Transverse colon (tissue), 4 donors: ENCODE results near the gene MALT1. TPM values are rescaled to one million over a fixed set of nuclear protein-coding genes. Genes with fewer than 3 reads are reported as not detected.

Experiments used
- DNase-seq: peaks from one replicate; pipeline ENCODE4 v3.0.0-alpha.2; 2019
- H3K27ac ChIP-seq, 4 donors: fragments of 200-600 bp; sonication (generic); 2 replicates each; pipeline ENCODE4 v1.5.1; 2016 to 2018; ENCODE audit warnings: inconsistent platforms in 4 of 4
- H3K27me3 ChIP-seq: fragments of 200-600 bp; sonication (generic); 2 replicates; pipeline ENCODE4 v1.5.1; 2017; ENCODE audit warnings: inconsistent platforms
- H3K36me3 ChIP-seq, 4 donors: fragments of 200-600 bp; sonication (generic); 2 replicates each; pipeline ENCODE4 v1.5.1; 2017 to 2019; ENCODE audit warnings: inconsistent platforms in 4 of 4
- H3K4me1 ChIP-seq, 4 donors: fragments of 200-600 bp; sonication (generic); 2 replicates each; pipeline ENCODE4 v1.5.1; 2017 to 2020; ENCODE audit warnings: inconsistent platforms in 4 of 4
- H3K4me3 ChIP-seq, 4 donors: fragments of 200-600 bp; sonication (generic); 1 replicate in 1 of 4; 2 replicates in 3 of 4; pipeline versions ENCODE4 v1.5.1 to v1.6.1; 2017 to 2019; ENCODE audit warnings: inconsistent platforms in 4 of 4
- H3K9me3 ChIP-seq, 2 donors: fragments of 200-600 bp; sonication (generic); 2 replicates each; pipeline ENCODE4 v1.5.1; 2017 to 2019; ENCODE audit warnings: inconsistent platforms in 2 of 2
- EP300 ChIP-seq: sonication (generic); formaldehyde crosslinking; IDR thresholded peaks from one replicate; pipeline ENCODE4 v1.6.1; 2017; ENCODE audit warnings: antibody characterized with exemption, low read depth
- POLR2A ChIP-seq: fragments of 450-650 bp; IDR thresholded peaks from one replicate; pipeline ENCODE4 v1.6.1; 2016; ENCODE audit warnings: antibody characterized with exemption, mild to moderate bottlenecking, moderate library complexity
- POLR2AphosphoS5 ChIP-seq, 3 donors: sonication (generic); formaldehyde crosslinking; IDR thresholded peaks; one replicate each; pipeline ENCODE4 v1.6.1; 2016; ENCODE audit warnings: antibody characterized with exemption in 3 of 3
- WGBS, 2 donors: methylation state at CpG; one replicate each; pipeline ENCODE4 v1.1.5; 2018; ENCODE audit warnings: low coverage in 1 of 2; 5-methylcytosine and 5-hydroxymethylcytosine counted together
- in situ Hi-C, 4 donors: fragments of 200-750 bp; cut with MboI; loops; one replicate each; pipeline versions ENCODE4 v1.15.0 to v1.15.1; 2017; ENCODE audit warnings: low sequenced_read_pairs in 3 of 4, low pct_ligation_motif_present in 1 of 4, low pct_unique_long_range_greater_than_20kb in 1 of 4
- intact Hi-C: fragments of 100-400 bp; cut with DNase I; formaldehyde crosslinking; loops from one replicate; pipeline ENCODE4 v1.15.1; 2023; ENCODE audit warnings: low total_unique reads
- total RNA-seq, 4 donors: library from RNA; depleted of rRNA; stranded (reverse); fragments of >200 nt; gene quantifications; one replicate each; pipeline ENCODE4 v1.1.0, GENCODE V29; 2016
- TF ChIP-seq, protein P1 (sequence below), 5 experiments: fragments of 200-600 bp in 3 of 5; fragments of 450-650 bp in 2 of 5; sonication (generic) in 3 of 5; IDR thresholded peaks; 1 replicate in 2 of 5; 2 replicates in 3 of 5; pipeline ENCODE4 v1.5.1; 2016 to 2017; ENCODE audit warnings: antibody characterized with exemption in 5 of 5, inconsistent platforms in 3 of 5, mild to moderate bottlenecking in 2 of 5, moderate library complexity in 1 of 5

MALT1 gene
- total RNA-seq, 4 donors from 2014 or later = 12.5 to 38.9 (median 29.5) TPM

DNA sequence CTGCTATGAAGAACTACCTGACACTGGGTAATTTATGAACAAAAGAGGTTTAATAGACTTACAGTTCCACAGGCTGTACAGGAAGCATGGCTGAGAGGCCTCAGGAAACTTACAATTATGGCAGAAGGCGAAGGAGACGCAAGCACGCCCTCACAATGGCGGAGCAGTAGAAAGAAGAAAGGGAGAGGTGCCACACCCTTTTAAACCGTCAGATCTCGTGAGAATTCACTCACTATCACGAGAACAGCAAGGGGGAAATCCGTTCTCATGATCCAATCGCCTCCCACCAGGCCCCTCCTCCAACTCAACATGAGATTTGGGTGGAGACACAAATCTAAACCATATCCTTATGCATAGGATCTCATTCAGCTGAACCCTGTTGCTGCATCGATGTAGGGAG, 108.8 kb downstream of the MALT1 start:
- Histone ChIP-seq H3K4me1 (peaks cover 0 to 11% (median 5%) of the 10 kb centered on the region in 4 donors), H3K4me3 (no peak overlapping the region), H3K9me3 (no peaks in the 10 kb centered on the region), H3K36me3 (no peaks in the 10 kb centered on the region), H3K27me3 (no peaks in the 10 kb centered on the region), H3K27ac (peak overlapping the region in 2 of 4 donors; percentile 50 to 79)
- intact Hi-C loops (loop anchor here (2.0 to 10.0 kb wide), 2 partner anchors 185 to 291 kb away; no protein-coding TSS in a partner anchor), in situ Hi-C loops (loop anchor here in 3 of 4 donors (5.0 to 10.0 kb wide), 3 partner anchors 275 to 287 kb away; no protein-coding TSS in a partner anchor)
- no peak for TF ChIP-seq POLR2AphosphoS5 (IDR thresholded peaks at IDR 0.05)
- no peak for TF ChIP-seq POLR2A
- TF ChIP-seq, protein P1, sequence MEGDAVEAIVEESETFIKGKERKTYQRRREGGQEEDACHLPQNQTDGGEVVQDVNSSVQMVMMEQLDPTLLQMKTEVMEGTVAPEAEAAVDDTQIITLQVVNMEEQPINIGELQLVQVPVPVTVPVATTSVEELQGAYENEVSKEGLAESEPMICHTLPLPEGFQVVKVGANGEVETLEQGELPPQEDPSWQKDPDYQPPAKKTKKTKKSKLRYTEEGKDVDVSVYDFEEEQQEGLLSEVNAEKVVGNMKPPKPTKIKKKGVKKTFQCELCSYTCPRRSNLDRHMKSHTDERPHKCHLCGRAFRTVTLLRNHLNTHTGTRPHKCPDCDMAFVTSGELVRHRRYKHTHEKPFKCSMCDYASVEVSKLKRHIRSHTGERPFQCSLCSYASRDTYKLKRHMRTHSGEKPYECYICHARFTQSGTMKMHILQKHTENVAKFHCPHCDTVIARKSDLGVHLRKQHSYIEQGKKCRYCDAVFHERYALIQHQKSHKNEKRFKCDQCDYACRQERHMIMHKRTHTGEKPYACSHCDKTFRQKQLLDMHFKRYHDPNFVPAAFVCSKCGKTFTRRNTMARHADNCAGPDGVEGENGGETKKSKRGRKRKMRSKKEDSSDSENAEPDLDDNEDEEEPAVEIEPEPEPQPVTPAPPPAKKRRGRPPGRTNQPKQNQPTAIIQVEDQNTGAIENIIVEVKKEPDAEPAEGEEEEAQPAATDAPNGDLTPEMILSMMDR (IDR thresholded peaks at IDR 0.05) = no peak
- no peak for TF ChIP-seq EP300
- no peak for DNase-seq
- whole genome bisulfite sequencing, 2 donors = 76 to 91% methylated on average over 8 to 10 of the region's 10 CpGs

DNA sequence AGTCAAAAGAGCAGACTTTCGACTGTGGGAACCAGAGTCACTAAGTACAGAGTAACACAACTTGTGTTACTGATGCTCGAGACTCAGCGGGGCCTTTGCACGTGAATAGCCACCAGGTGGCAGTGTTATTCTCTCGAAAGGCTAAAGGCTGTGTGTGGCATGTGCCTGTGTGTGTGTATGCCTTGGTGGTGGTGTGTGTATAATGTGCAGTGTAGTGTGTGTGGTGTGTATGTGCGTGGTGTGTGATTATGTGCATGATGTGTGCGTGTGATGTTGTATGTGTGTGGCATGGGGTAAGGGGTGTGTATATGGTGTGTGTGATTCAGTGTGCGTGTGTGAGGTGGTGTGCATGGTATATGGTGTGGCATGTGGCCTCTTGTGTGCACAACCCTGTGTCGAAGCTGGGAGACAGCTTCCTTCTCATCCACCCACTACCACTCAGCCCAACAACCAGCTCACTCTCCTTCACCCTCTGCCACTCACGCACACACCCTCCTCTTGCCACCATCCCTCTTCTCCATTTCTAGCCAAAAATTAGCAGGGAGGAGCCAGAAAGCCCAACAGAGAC, 110.4 kb downstream of the MALT1 start:
- peak; percentile 80 for DNase-seq
- no peak overlapping the region for H3K27ac ChIP-seq
- in situ Hi-C loops = loop anchor here in 3 of 4 donors (5.0 to 10.0 kb wide), 3 partner anchors 273 to 286 kb away; no protein-coding TSS in a partner anchor
- intact Hi-C loops = loop anchor here (2.0 to 10.0 kb wide), 2 partner anchors 183 to 289 kb away; no protein-coding TSS in a partner anchor
- no peaks in the 10 kb centered on the region for H3K27me3 ChIP-seq
- TF ChIP-seq EP300 = no peak
- TF ChIP-seq, protein P1 (IDR thresholded peaks at IDR 0.05) = peak; percentile 84 to 95 (median 87)
- H3K9me3 ChIP-seq = no peaks in the 10 kb centered on the region
- no peaks in the 10 kb centered on the region for H3K36me3 ChIP-seq
- peaks cover 0 to 17% (median 11%) of the 10 kb centered on the region in 4 donors for H3K4me1 ChIP-seq
- H3K4me3 ChIP-seq = no peak overlapping the region
- 26 to 50% methylated on average over 2 to 10 of the region's 10 CpGs for WGBS, 2 donors

DNA sequence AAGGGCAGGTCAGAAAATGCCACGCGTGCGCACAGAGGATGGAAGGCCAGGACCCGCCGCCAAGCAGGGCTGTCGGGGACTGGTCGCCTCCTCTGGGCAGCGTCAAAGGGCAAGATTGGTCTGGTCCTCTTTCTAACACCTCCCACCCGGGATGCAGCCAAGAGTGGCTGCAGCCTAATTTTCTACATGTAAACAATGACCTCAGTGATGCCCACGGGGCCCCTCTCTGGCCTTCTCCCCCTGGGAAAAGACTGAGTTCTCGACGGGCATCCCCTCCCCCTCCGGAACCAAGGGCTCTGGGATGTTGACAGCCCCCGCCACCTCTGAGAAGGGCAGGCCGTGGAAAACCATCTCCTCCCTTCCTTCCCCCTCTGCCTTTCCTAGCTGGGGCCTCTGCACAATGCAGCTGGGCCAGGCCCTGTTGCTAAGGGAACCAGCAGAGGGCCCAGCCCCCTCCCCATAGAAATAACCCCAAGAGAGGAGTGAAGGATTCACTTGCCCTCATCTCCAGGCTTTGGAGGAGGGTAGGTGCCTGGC, 113.4 kb downstream of the MALT1 start:
- WGBS, 2 donors = 63 to 100% methylated on average over 1 to 15 of the region's 15 CpGs
- Histone ChIP-seq H3K27ac (peak overlapping the region; percentile 6 to 31 (median 15)), H3K4me3 (no peak overlapping the region), H3K27me3 (no peaks in the 10 kb centered on the region), H3K9me3 (no peaks in the 10 kb centered on the region), H3K36me3 (no peaks in the 10 kb centered on the region), H3K4me1 (peaks cover 0 to 24% (median 13%) of the 10 kb centered on the region in 4 donors)
- TF ChIP-seq, protein P1 (IDR thresholded peaks at IDR 0.05) = no peak
- TF ChIP-seq POLR2AphosphoS5 (IDR thresholded peaks at IDR 0.05) (no peak), EP300 (no peak)
- no peak for DNase-seq
- intact Hi-C loops = loop anchor here (10.0 kb wide), 1 partner anchor 180 kb away; no protein-coding TSS in a partner anchor
- in situ Hi-C loops = loop anchor here (5.0 to 10.0 kb wide), 3 partner anchors 270 to 283 kb away; no protein-coding TSS in a partner anchor

DNA sequence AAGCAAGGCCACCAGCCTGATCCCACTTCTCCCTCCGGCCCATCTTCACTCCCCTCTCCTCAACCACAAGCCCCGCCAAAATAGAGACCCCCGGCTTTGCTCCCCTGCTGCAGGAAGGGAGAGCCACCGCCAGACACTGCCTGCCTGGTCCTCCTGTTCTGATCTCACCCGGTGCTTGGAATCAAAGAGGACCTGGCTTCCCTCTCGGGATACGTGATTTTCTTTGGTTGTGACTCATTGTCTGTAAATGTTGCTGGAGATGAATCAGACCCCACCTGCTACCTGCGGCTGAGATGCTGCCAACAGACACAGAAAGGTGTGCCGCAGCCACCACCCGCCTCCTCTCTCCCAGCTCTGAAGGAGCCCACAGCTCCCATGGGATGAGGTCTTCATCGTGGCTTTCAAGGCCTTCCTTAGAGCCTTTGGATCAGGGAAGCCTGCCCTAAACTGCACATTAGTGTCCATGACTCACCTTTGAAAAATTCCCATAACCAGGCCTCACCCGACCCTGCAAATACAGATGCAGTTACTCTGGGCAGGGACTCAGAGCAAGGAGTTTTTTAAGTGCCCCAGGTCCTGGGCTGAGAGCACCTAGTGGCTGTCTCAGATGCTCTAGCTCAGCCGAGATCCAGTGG, 114.0 kb downstream of the MALT1 start:
- Histone ChIP-seq H3K9me3 (no peaks in the 10 kb centered on the region), H3K4me3 (no peak overlapping the region), H3K27me3 (no peaks in the 10 kb centered on the region), H3K27ac (peak overlapping the region; percentile 6 to 45 (median 26)), H3K36me3 (no peaks in the 10 kb centered on the region), H3K4me1 (peaks cover 0 to 27% (median 16%) of the 10 kb centered on the region in 4 donors)
- in situ Hi-C loops = loop anchor here in 2 of 4 donors (5.0 to 10.0 kb wide), 2 partner anchors 270 to 272 kb away; no protein-coding TSS in a partner anchor
- 49 to 55% methylated on average over 5 to 13 of the region's 13 CpGs for WGBS, 2 donors
- DNase-seq = peak; percentile 25
- TF ChIP-seq POLR2A (no peak), POLR2AphosphoS5 (IDR thresholded peaks at IDR 0.05) (no peak), EP300 (no peak)
- TF ChIP-seq, protein P1 (IDR thresholded peaks at IDR 0.05) = no peak
- intact Hi-C loops = loop anchor here (10.0 kb wide), 1 partner anchor 180 kb away; no protein-coding TSS in a partner anchor
